Keratinocyte (primary cell): ENCODE measurements around the gene JAKMIP1.

Experiments
- CTCF ChIP-seq, 3 experiments: IDR thresholded peaks in 1 of 3; conservative IDR thresholded peaks in 1 of 3; optimal IDR thresholded peaks in 1 of 3; 2 replicates in 2 of 3; 3 replicates in 1 of 3; pipeline versions ENCODE3 to v1.5.1; 2011; ENCODE audit warnings: low read length in 3 of 3, mild to moderate bottlenecking in 3 of 3, moderate library complexity in 2 of 3, control low read depth in 1 of 3, inconsistent platforms in 1 of 3; ENCODE audit not compliant: insufficient read depth in 2 of 3; ENCODE audit errors: extremely low read depth in 1 of 3
- EZH2 ChIP-seq: IDR thresholded peaks from one replicate; pipeline ENCODE4 v1.6.1; 2012; ENCODE audit warnings: inconsistent platforms, mild to moderate bottlenecking, low read length, moderate library complexity

GRCh38 chr4:6182376-6183280 is 17.7 kb downstream of the JAKMIP1 start:
- TF ChIP-seq CTCF (optimal IDR thresholded peaks at IDR 0.05 in 1 of 3, IDR thresholded peaks at IDR 0.05 in 1 of 3, conservative IDR thresholded peaks at IDR 0.05 in 1 of 3; ENCODE audit: extremely low read depth in 1 of 3, insufficient read depth in 2 of 3, low read length in 3 of 3) = no peak
- no peak for TF ChIP-seq EZH2
